ENCODE data around the gene FBXO44. TPM values are rescaled to one million over a fixed set of nuclear protein-coding genes. Genes with fewer than 3 reads are reported as not detected.

FBXO44 gene
- total and polyA plus RNA-seq, 10 of the 15 experiments (the other 5 are each of a cell fraction or from before 2014, with no cell fraction given): 0.77 to 22.4 (median 8.2) TPM

DNA sequence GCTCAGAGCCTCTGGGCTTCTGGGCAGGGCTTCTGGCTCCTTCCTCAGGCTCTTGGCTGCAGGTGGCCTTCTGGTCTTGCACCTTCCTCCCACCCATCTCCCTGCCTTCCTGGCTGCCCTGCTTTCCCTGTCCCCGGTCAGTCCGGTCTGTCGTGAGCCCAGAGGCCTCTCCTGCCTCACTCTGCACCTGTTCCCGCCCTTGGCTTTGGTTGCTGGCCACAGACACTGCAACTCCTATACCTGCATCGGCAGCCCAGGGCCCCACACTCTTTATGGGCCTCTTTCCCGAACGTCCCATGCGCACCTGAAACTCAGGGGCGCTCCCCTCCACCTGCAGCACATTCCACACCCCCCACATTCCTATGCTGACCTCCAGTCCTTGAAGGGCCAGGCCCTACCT is 8.4 kb upstream of the FBXO44 start:
- Histone ChIP-seq H3K9me3 (replicated peaks; ENCODE audit: control insufficient read depth, insufficient read depth, low read length) (no peaks in the 10 kb centered on the region), H3K27ac (ENCODE audit: control insufficient read depth, insufficient read depth) (no peak overlapping the region), H3K79me2 (ENCODE audit: control insufficient read depth, insufficient read depth, low read length) (no peaks in the 10 kb centered on the region), H3K4me1 (ENCODE audit: control insufficient read depth, insufficient read depth, low read length) (no peaks in the 10 kb centered on the region), H3K9ac (ENCODE audit: control insufficient read depth, insufficient read depth, low read length) (no peak overlapping the region), H4K20me1 (ENCODE audit: control insufficient read depth, insufficient read depth) (no peaks in the 10 kb centered on the region), H3K36me3 (ENCODE audit: control insufficient read depth in 2 of 2, insufficient read depth in 2 of 2, low read length in 1 of 2) (no peaks in the 10 kb centered on the region), H3K4me3 (no peak overlapping the region), H3K27me3 (replicated peaks in 1 of 2; ENCODE audit: control insufficient read depth in 2 of 2, insufficient read depth in 2 of 2, low read length in 1 of 2) (no peaks in the 10 kb centered on the region; a peak in 2 of 4 replicates), H3K4me2 (ENCODE audit: control insufficient read depth, insufficient read depth) (no peak overlapping the region), H2AFZ (ENCODE audit: control insufficient read depth, low read depth, low read length) (no peak overlapping the region)
- SMC1A ChIA-PET (ENCODE audit: uncharacterized antibody, unreplicated experiment): interaction anchor here (6.3 kb wide), 1 partner anchor 610 kb away, joined by 57 read pairs; no protein-coding TSS in a partner anchor
- RAD21 ChIA-PET (ENCODE audit: unreplicated experiment): interaction anchor here (0.6 to 6.7 kb wide), 5 partner anchors 73 to 609 kb away, joined by 3 to 91 read pairs (median 4); no protein-coding TSS in a partner anchor
- CTCF ChIA-PET: interaction anchor here (0.6 to 5.9 kb wide), 25 partner anchors 9 to 1152 kb away, joined by 3 to 132 read pairs (median 4); partner anchors contain the start of genes AGTRAP, DISP3, FBXO6 and UBIAD1
- POLR2A ChIA-PET: no interaction called here
- in situ Hi-C loops (cut with MboI): no loop called here
- no TSS peak for BruUV-seq (replicated peaks)
- DNase-seq (ENCODE audit: low read depth, low spot score) (no peak), ATAC-seq (no peak), FAIRE-seq (no peak)
- TF ChIP-seq BMI1 (IDR thresholded peaks at IDR 0.05; ENCODE audit: borderline replicate concordance): no peak
- TF ChIP-seq FOXK2 (IDR thresholded peaks at IDR 0.05): no peak
- no peak for TF ChIP-seq MYC (IDR thresholded peaks at IDR 0.05; ENCODE audit: insufficient read depth, insufficient read length, insufficient replicate concordance, low read length, severe bottlenecking)
- no peak for TF ChIP-seq TCF3 (IDR thresholded peaks at IDR 0.05; ENCODE audit: borderline replicate concordance, insufficient read depth, low read depth, low read length)
- no peak for TF ChIP-seq NR2F1 (conservative IDR thresholded peaks at IDR 0.05)
- no peak for TF ChIP-seq ZNF24 (IDR thresholded peaks at IDR 0.05)
- no peak for TF ChIP-seq ATF7 (IDR thresholded peaks at IDR 0.05; ENCODE audit: low read depth)
- TF ChIP-seq ESRRA (IDR thresholded peaks at IDR 0.05; ENCODE audit: low read length): no peak
- TF ChIP-seq GABPA (IDR thresholded peaks at IDR 0.05; ENCODE audit: low read depth): no peak
- TF ChIP-seq EP300 (IDR thresholded peaks at IDR 0.05; ENCODE audit: borderline replicate concordance in 1 of 2, control insufficient read depth in 1 of 2, low read depth in 2 of 2, low read length in 2 of 2): no peak
- TF ChIP-seq CREB1 (IDR thresholded peaks at IDR 0.05; ENCODE audit: low read depth): no peak
- TF ChIP-seq, protein P1, sequence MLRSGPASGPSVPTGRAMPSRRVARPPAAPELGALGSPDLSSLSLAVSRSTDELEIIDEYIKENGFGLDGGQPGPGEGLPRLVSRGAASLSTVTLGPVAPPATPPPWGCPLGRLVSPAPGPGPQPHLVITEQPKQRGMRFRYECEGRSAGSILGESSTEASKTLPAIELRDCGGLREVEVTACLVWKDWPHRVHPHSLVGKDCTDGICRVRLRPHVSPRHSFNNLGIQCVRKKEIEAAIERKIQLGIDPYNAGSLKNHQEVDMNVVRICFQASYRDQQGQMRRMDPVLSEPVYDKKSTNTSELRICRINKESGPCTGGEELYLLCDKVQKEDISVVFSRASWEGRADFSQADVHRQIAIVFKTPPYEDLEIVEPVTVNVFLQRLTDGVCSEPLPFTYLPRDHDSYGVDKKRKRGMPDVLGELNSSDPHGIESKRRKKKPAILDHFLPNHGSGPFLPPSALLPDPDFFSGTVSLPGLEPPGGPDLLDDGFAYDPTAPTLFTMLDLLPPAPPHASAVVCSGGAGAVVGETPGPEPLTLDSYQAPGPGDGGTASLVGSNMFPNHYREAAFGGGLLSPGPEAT (IDR thresholded peaks at IDR 0.05; ENCODE audit: low read depth): no peak
- no peak for TF ChIP-seq NBN (IDR thresholded peaks at IDR 0.05)
- TF ChIP-seq TARDBP (IDR thresholded peaks at IDR 0.05; ENCODE audit: borderline replicate concordance): no peak
- TF ChIP-seq, protein P2, sequence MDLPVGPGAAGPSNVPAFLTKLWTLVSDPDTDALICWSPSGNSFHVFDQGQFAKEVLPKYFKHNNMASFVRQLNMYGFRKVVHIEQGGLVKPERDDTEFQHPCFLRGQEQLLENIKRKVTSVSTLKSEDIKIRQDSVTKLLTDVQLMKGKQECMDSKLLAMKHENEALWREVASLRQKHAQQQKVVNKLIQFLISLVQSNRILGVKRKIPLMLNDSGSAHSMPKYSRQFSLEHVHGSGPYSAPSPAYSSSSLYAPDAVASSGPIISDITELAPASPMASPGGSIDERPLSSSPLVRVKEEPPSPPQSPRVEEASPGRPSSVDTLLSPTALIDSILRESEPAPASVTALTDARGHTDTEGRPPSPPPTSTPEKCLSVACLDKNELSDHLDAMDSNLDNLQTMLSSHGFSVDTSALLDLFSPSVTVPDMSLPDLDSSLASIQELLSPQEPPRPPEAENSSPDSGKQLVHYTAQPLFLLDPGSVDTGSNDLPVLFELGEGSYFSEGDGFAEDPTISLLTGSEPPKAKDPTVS (IDR thresholded peaks at IDR 0.05; ENCODE audit: low read depth, low read length): no peak
- TF ChIP-seq ZNF217 (IDR thresholded peaks at IDR 0.05): no peak
- TF ChIP-seq, protein P3, sequence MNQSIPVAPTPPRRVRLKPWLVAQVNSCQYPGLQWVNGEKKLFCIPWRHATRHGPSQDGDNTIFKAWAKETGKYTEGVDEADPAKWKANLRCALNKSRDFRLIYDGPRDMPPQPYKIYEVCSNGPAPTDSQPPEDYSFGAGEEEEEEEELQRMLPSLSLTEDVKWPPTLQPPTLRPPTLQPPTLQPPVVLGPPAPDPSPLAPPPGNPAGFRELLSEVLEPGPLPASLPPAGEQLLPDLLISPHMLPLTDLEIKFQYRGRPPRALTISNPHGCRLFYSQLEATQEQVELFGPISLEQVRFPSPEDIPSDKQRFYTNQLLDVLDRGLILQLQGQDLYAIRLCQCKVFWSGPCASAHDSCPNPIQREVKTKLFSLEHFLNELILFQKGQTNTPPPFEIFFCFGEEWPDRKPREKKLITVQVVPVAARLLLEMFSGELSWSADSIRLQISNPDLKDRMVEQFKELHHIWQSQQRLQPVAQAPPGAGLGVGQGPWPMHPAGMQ (IDR thresholded peaks at IDR 0.05; ENCODE audit: borderline replicate concordance): no peak
- no peak for TF ChIP-seq MEF2A (IDR thresholded peaks at IDR 0.05; ENCODE audit: insufficient read depth, low read depth, low read length)
- TF ChIP-seq SPI1 (IDR thresholded peaks at IDR 0.05; ENCODE audit: borderline replicate concordance, insufficient read depth, low read depth, low read length): no peak
- 64% methylated on average over 9 of the region's 9 CpGs for WGBS (ENCODE audit: insufficient coverage, insufficient replicate concordance, low lambda C conversion rate, missing lambda C conversion rate)
- intact Hi-C loops (cut with micrococcal nuclease; ENCODE audit: unreplicated experiment): no loop called here

All from GM12878 (cell line).